ENCODE data around the gene RNF113A. TPM values are rescaled to one million over a fixed set of nuclear protein-coding genes. Genes with fewer than 3 reads are reported as not detected.
"Not testable (repeated sequence)": the region's sequence is repeated elsewhere in the genome, so short reads cannot be mapped to it uniquely, and the experiment has no call there.

Gene RNF113A
- total RNA-seq, 2 donors from 2014 or later = 9.1 to 10.5 TPM

DNA sequence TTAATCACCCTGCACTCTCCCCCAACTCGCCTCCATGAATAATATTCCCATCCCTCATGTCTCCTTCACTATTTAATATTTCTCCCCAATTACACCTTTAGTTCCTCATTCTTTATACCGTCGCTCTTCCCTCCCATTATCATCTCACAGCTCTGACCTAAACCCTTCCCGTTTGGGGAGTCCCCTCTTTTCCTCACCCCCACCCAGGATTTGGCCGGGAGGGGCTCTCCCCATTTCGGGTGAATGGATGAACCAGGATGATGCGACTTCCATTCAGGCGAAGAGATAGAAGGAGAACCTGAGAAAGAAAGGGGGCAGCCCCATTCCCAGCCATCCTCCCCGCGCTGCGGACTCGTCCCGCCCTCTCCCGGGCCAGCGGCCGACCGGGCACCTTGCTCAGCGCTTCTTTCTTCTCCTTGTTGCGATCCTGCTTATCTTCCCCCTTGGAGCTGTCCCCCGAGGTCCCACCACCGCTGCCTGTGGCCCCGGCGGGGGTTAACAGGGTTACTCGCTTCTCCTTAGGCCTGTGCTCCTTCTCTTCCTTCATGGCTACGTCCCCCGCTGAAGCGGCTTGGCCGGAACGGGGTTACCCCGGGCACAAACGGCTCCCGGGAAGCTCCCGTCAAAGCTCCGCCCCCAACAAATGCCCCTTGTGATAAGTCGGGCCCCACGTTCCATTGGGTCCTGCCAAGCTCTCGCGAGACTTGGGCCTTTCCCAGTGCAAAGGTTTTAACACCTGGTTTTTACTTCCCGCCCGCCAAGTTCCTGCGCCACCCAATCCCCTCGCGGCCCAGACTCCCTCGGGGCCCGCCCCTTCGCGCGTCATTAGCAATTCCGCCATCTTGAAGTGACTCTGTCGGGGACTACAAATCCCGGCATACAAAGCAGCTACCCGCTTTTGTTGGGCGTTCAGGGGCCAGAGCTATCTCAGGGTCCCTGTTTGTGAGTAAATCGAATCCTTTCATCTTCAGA, 18.9 kb downstream of the RNF113A start, which contains the start of gene UPF3B:
TSS of gene UPF3B (minus strand) at position 582 of the 972 bp plus-strand sequence. CDS start at position 547, 35 bp downstream.
- TF ChIP-seq POLR2A (IDR thresholded peaks at IDR 0.05) = peak in 2 of 3 donors; percentile 79 to 81
- TF ChIP-seq, protein P1, sequence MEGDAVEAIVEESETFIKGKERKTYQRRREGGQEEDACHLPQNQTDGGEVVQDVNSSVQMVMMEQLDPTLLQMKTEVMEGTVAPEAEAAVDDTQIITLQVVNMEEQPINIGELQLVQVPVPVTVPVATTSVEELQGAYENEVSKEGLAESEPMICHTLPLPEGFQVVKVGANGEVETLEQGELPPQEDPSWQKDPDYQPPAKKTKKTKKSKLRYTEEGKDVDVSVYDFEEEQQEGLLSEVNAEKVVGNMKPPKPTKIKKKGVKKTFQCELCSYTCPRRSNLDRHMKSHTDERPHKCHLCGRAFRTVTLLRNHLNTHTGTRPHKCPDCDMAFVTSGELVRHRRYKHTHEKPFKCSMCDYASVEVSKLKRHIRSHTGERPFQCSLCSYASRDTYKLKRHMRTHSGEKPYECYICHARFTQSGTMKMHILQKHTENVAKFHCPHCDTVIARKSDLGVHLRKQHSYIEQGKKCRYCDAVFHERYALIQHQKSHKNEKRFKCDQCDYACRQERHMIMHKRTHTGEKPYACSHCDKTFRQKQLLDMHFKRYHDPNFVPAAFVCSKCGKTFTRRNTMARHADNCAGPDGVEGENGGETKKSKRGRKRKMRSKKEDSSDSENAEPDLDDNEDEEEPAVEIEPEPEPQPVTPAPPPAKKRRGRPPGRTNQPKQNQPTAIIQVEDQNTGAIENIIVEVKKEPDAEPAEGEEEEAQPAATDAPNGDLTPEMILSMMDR (IDR thresholded peaks at IDR 0.05) = no peak
- Histone ChIP-seq H3K9me3 (no peaks in the 10 kb centered on the region), H3K27me3 (no peaks in the 10 kb centered on the region), H3K36me3 (replicated peaks in 1 of 2; ENCODE audit: insufficient read depth in 1 of 2, low read depth in 2 of 2) (no peaks in the 10 kb centered on the region), H3K4me1 (no peaks in the 10 kb centered on the region), H3K27ac (peak within 1 kb of the TSS; percentile 53 to 94 (median 84)), H3K4me3 (peak within 1 kb of the TSS; percentile 16 to 43)
- peak; percentile 98 for ATAC-seq
- DNase-seq = peak; percentile 96 to 98 (median 98)
- intact Hi-C loops (cut with DNase I) = no loop called here
- WGBS, 2 donors = 0% methylated on average over 13 to 52 of the region's 54 CpGs

DNA sequence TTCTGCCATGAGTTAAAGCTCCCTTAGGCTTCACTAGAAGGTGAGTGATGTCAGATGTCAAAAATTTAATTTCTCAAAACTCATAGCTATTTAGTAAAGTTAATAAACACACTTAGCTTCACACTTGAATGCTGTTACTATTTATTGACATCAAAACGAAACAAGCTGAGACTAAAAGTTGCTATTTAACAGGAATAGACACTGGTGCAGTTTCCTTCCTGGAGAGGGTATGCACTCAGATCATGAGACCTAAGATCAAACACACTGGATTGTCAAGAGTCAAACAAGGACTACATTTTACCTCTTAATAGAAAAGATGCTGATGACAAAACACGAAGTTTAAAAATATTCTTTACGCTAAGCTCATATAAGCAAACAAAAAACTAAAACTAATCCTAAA, 37.6 kb downstream of the RNF113A start:
- Histone ChIP-seq H3K9me3 (no peaks in the 10 kb centered on the region), H3K36me3 (replicated peaks in 1 of 2; ENCODE audit: insufficient read depth in 1 of 2, low read depth in 2 of 2) (no peaks in the 10 kb centered on the region), H3K4me3 (no peak overlapping the region), H3K4me1 (no peaks in the 10 kb centered on the region), H3K27me3 (no peaks in the 10 kb centered on the region), H3K27ac (no peak overlapping the region)
- 81 to 92% methylated on average over 3 of the region's 3 CpGs for WGBS, 2 donors
- intact Hi-C loops (cut with DNase I) = no loop called here
- DNase-seq (no peak), ATAC-seq (no peak)
- no peak for TF ChIP-seq POLR2A (IDR thresholded peaks at IDR 0.05)
- TF ChIP-seq, protein P1 (IDR thresholded peaks at IDR 0.05) = no peak

DNA sequence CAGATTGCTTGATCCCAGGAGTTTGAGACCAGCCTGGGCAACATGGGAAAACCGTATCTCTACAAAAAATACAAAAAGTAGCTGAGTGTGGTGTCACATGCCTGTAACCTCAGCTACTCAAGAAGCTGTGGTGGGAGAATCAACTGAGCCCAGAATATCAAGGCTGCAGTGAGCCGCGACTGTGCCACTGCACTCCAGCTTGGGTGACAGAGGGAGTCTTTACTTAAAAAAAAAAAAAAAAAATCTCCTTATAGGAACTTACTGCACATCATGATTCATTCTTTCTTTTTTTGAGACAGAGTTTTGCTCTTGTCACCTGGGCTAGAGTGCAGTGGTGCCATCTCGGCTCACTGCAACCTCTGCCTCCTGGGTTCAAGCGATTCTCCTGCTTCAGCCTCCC, 43.1 kb downstream of the RNF113A start:
- Histone ChIP-seq H3K27ac (no peak overlapping the region), H3K4me3 (no peak overlapping the region), H3K4me1 (no peaks in the 10 kb centered on the region), H3K9me3 (no peaks in the 10 kb centered on the region), H3K36me3 (replicated peaks in 1 of 2; ENCODE audit: insufficient read depth in 1 of 2, low read depth in 2 of 2) (no peaks in the 10 kb centered on the region), H3K27me3 (no peaks in the 10 kb centered on the region)
- intact Hi-C loops (cut with DNase I) = no loop called here
- TF ChIP-seq, protein P1 (IDR thresholded peaks at IDR 0.05) = no peak
- no peak for TF ChIP-seq POLR2A (IDR thresholded peaks at IDR 0.05)
- ATAC-seq (no peak), DNase-seq (no peak)
- WGBS, 2 donors = 95 to 97% methylated on average over 5 of the region's 5 CpGs

DNA sequence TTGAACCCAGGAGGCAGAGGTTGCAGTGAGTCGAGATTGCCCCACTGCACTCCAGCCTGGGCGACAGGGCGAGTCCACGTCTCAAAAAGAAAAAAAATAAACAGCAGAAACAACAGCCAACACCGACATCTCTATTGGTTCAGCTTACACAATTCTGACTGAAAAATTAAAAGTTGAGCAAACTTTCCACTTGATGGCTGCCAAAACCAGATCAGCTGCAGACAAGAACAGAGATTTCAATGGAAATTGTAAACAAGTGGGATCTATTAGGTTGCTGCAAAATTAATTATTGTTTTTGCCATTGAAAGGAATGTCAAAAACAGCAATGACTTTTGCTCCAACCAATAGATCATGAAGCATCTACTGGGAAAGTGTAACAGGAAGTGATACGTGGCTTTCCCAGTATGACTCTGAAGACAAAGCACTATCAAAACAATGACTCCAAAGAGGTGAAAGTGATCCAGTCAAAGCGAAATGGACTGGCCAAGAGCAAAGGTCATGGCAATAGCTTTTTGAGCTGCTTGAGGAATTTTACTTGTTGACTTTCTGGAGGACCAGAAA, 45.1 kb downstream of the RNF113A start:
- 45% methylated on average over 6 to 7 of the region's 7 CpGs for WGBS, 2 donors
- Histone ChIP-seq H3K4me1 (no peaks in the 10 kb centered on the region), H3K27ac (no peak overlapping the region), H3K4me3 (no peak overlapping the region), H3K36me3 (replicated peaks in 1 of 2; ENCODE audit: insufficient read depth in 1 of 2, low read depth in 2 of 2) (no peaks in the 10 kb centered on the region), H3K9me3 (no peaks in the 10 kb centered on the region), H3K27me3 (no peaks in the 10 kb centered on the region)
- intact Hi-C loops (cut with DNase I) = no loop called here
- TF ChIP-seq, protein P1 (IDR thresholded peaks at IDR 0.05) = no peak
- no peak for TF ChIP-seq POLR2A (IDR thresholded peaks at IDR 0.05)
- DNase-seq (no peak), ATAC-seq (no peak)

DNA sequence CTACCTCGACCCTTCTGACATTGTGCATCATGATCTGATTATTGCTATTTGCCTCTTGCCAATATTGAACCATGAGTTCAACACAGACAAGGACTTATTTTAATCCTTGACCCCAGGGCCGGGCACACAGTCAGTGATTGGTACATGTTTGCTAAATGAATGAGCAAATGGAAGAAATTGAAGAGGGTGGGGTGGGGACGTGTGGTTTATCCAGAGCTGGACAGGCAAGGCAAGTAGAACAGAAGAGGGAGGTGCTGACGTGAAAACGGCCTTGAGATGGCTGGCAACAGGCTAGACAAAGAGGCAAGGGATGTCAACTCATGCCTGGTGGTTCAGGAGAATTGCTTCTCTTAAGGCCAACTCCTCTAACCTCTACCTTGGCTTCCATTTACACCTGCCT, 47.3 kb downstream of the RNF113A start:
- intact Hi-C loops (cut with DNase I); H3K36me3 ChIP-seq (replicated peaks in 1 of 2; ENCODE audit: insufficient read depth in 1 of 2, low read depth in 2 of 2); ATAC-seq; H3K27ac ChIP-seq; DNase-seq; H3K27me3 ChIP-seq; H3K9me3 ChIP-seq; H3K4me3 ChIP-seq; H3K4me1 ChIP-seq: not testable (repeated sequence)
- WGBS, 2 donors = 55% methylated on average over 2 of the region's 5 CpGs; no CpG with 5 or more reads in 1 of the 2 donors

DNA sequence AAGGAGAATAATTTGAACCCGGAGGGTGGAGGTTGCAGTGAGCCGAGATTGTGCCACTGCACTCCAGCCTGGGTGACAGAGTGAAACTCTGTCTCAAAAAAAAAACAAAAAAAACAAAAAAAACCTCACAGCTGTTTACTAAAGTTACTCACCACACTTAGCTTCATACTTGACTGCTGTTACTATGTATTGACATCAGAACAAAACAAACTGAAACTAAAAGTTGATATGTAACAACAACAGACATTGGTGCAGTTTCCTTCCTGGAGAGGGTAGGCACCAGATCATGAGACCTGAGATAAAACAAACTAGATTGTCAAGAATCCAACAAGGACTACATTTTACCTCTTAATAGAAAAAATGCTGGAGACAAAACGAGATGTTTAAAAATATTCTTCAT, 49.8 kb downstream of the RNF113A start:
- ATAC-seq; H3K4me3 ChIP-seq; DNase-seq; H3K27ac ChIP-seq; H3K36me3 ChIP-seq (replicated peaks in 1 of 2; ENCODE audit: insufficient read depth in 1 of 2, low read depth in 2 of 2); H3K27me3 ChIP-seq; intact Hi-C loops (cut with DNase I); H3K9me3 ChIP-seq; H3K4me1 ChIP-seq: not testable (repeated sequence)
- WGBS, 2 donors = 71 to 77% methylated on average over 3 of the region's 3 CpGs

All from body of pancreas (tissue), 4 donors.